ENCODE measurements around the gene EYA4.

GRCh38 chr6:133313068-133313467, 71.9 kb downstream of the EYA4 start:
- TF ChIP-seq CTCF (IDR thresholded peaks at IDR 0.05): no peak
- no peak for TF ChIP-seq POLR2AphosphoS5 (IDR thresholded peaks at IDR 0.05)
- no peak for TF ChIP-seq POLR2A (IDR thresholded peaks at IDR 0.05)
- TF ChIP-seq EP300 (IDR thresholded peaks at IDR 0.05): no peak
